ENCODE data around the gene KRT33B.
"Not testable (repeated sequence)": the region's sequence is repeated elsewhere in the genome, so short reads cannot be mapped to it uniquely, and the experiment has no call there.

GRCh38 chr17:41350381-41350878 lies 19.2 kb downstream of the KRT33B start, which contains the start of gene KRT33A:
- TF ChIP-seq CTCF, POLR2A (IDR thresholded peaks at IDR 0.05): not testable (repeated sequence)

Measured in testis (tissue), 2 donors.